GM18907 (cell line): ENCODE measurements around the gene LYPD6B.
A peak's percentile ranks its signal among the peaks of the same experiment; 100 is the strongest.

Experiments
- ATAC-seq: cut with Tn5 transposase; IDR thresholded peaks from one replicate; pipeline ENCODE4 v1.9.1; 2021; ENCODE audit warnings: mild to moderate bottlenecking, moderate library complexity; ENCODE audit not compliant: unreplicated experiment

LYPD6B gene

GRCh38 chr2:149155196-149155969, 116.9 kb downstream of the LYPD6B start:
- no peak for ATAC-seq

GRCh38 chr2:149155988-149156387, 117.5 kb downstream of the LYPD6B start:
- ATAC-seq, result no peak

- no peak for ATAC-seq
Observed at GRCh38 chr2:149156971-149157740, 118.7 kb downstream of the LYPD6B start.

GRCh38 chr2:149158957-149159356, 120.5 kb downstream of the LYPD6B start:
- no peak for ATAC-seq

DNA sequence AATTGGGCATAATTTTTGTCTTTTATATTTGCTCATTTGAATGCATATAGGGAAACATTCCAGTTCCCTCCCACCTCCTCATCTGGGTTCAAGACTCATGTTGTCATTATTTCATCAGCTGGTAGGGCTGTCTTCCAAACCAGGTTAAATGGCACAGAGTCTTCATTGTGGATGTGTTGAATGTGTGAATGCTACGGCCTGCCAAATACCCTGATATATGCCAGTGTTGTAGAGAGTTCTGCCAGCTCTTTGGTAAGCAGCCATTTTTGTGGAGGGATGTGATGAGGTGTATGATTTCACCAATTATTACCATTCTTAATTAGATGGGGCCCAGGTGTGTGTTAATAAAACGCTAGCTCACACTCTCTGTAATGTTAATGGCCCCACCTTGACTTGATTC, 121.7 kb downstream of the LYPD6B start:
- no peak for ATAC-seq

GRCh38 chr2:149160701-149161217, 122.3 kb downstream of the LYPD6B start:
- peak; percentile 98 for ATAC-seq

DNA sequence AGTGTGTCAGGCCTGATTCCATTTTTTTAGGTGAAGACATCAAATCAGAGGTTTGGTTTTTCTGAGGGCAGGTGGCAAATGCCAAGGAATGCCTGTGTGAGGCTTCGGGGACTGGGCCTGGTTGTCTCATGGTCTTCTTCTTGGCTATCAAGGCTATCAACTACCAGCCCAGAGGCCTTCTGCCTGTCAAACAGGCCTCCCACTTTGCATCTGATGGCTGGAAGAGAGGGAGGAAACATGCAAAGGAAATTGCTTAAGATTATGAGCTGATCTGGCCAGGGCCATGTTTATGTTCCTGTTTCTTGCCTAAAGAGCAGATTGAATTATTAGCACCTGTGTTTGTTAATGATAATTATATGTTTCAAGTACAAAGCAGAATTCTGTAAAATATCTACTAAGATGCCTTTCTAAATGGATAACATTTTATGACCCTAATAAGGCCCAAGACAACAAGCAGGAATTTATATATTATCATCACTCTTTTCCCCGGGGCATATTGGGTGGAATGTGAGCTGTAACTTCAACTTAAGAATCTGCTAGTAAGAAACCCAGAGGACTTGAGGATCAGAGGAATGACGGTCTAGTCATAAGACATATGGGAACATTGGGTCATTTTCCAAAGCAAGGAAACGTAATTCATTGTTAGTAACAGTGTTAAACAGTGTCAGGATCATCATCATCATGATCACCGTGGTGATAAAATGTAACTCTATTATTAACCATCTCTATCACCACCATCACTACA, 123.2 kb downstream of the LYPD6B start:
- ATAC-seq, result no peak

- no peak for ATAC-seq
Observed at GRCh38 chr2:149164296-149164695, 125.8 kb downstream of the LYPD6B start.

GRCh38 chr2:149164827-149165226, 126.3 kb downstream of the LYPD6B start:
- no peak for ATAC-seq

DNA sequence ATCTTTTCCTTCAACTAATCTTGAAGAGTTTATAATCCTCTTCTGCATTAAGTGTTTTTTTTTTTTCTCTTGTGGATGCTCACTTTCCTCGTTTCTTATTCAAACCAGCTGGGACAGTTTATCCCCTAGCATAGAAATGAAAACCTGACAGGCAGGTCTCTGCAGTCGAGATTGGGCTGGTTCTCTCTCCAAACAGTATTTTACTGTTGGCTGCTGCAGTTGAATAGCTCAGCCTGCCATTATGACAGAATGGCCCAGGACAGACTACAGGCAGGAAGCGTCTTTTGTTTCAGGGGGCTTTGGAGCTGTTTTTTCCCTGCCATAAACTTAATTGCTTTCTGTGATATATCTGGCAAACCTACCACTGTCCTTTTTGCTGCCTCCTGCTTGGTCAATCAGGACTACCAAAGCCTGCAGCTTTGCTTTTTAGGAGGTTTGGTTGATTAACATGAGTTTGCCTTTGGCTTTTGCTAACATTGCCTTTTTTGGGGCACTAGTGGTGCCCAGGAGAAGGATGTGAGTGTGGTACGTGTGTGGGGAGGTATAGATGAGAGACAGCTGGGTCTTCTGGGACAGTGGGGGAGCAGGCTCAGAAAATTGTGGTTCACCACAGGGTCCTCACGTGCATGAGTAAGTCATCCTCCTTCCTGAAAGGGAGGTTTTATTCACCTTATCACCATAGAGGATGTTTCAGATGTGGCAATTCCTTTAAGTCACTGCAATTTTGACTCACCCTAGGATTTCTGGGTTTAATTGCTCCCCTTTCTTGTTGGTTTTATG, 128.7 kb downstream of the LYPD6B start:
- ATAC-seq, result peak; percentile 95

DNA sequence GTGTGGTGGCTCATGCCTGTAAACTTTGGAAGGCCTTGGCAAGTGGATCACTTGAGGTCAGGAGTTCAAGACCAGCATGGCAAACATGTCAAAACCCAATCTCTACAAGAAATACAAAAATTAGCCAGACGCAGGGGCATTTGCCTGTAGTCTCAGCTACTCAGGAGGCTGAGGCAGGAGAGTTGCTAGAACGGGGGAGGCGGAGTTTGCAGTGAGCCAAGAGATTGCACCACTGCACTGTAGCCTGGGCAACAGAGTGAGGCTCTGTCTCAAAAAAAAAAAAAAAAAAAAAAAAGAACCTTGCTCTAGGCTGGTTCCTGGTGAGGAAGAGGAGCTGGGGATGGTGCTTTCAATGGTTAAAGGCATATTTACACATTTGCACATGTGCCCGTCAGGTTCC, 129.4 kb downstream of the LYPD6B start:
- ATAC-seq, result no peak

DNA sequence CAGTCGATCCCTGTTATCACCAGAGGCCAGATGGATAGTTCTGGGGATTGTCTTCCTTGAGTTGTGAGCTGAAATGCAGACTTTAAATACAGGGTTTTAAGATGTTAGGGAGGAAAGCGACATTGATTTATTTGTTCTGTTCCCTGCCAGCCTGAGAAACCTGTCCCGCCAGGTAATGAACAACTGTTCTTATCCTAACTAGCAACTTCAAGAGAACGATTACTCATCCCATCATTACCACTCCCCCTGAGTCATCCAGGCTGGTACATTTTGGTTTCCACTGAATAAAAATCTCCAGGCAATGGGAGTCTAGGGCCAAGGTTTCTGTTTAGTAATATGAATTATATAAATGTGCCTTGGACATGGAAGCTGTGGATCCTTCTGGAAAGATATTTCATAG, 131.2 kb downstream of the LYPD6B start:
- ATAC-seq, result no peak

- ATAC-seq, result no peak
Observed at GRCh38 chr2:149170156-149170555, 131.7 kb downstream of the LYPD6B start.

DNA sequence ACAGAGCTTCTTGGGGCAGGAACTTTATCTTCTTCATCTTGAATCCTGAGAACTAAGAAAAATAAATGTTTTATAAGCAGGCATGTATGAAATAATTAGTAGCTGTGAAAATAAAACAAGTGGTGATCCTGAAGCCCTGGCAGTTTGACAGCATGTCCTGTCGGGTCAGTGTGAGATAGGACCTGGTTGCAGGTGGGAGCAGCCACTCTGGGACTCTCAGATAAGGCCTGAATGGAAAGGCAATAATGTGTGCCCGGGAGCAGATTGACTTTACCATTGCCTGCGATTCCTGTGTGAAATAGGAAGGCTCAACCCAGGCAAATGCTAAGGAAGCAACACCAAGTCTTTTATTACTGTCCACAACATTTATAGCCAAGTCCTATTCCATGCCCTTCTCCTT, 132.4 kb downstream of the LYPD6B start:
- no peak for ATAC-seq

GRCh38 chr2:149173220-149173619, 134.7 kb downstream of the LYPD6B start:
- ATAC-seq, result no peak

DNA sequence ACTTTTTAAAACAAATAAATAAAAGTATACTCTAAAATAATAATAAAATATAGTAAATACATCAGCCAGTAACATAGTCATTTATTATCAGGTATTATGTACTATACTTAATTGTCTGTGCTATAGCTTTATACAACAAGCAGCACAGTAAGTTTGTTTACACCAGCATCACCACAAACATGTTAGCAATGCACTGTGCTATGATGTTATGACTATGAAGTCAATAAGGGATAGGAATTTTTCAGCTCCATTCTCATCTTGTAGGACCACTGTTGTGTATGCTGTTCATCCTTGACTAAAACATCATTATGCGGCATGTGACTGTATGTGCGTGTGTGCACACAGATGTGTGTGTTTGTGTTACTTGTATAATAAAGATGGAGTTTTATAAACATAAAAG, 137.5 kb downstream of the LYPD6B start:
- ATAC-seq, result no peak

- ATAC-seq, result no peak
Observed at GRCh38 chr2:149178612-149179011, 140.1 kb downstream of the LYPD6B start.

DNA sequence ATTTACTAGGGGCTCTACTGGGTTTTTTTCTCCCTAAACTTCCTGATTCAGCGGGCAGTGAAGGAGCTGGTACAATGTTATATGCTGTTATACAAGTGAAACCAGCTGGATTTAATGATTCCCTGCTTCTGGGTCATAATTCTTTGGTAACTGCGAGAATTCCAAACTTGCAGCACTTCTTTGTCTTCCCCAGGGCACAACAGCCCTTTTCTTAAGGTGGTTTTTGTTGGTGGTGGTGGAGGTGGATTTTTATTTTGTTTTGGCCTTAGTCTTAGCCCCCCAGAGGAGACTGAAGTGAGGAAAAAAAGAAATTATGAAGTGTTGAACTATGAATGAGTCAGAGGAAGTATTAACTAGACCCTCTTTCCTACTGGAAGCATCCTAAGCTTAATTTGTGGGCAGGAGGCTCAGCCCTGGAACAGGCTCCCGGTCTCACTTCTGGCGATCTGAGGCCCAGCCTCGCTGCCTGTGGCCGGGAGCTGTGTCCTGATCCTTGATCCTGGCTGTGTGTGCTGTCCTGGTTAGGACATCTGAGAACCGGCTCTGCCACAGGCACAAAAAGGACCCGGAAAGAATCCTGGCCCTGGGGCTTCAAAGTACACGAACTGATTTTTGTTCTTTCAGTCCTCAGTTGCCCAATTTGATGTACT, 141.9 kb downstream of the LYPD6B start:
- no peak for ATAC-seq

DNA sequence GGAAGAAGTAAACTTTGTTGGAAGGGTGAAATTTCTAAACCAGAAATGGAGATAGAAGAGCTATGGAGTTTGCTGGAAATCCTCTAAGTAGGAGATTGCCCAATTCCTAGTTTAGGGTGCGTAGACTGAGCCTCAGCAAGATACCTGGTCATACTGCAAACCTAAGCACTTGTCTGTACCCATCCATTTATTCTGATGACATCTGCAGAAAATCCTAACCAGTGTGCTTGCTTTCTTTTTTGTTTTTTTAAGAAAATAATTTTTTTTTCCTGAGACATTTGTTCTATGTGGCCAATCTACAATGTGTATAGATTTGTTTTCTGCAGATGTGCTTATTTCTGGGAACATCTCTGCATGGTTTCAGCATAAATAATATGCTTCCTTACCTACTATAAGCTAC, 144.7 kb downstream of the LYPD6B start:
- ATAC-seq, result no peak

- no peak for ATAC-seq
Observed at GRCh38 chr2:149184991-149185390, 146.5 kb downstream of the LYPD6B start.
